Stomach (tissue), 9 donors: Measurements from ENCODE around the gene TIGD6. TPM values are rescaled to one million over a fixed set of nuclear protein-coding genes. Genes with fewer than 3 reads are reported as not detected.

Experiments
- DNase-seq, 2 donors: peaks; one replicate each; pipeline versions ENCODE4 v3.0.0 to v3.0.0-alpha.2; 2013 to 2019
- H3K27ac ChIP-seq, 5 donors: fragments of 200-600 bp in 4 of 5; sonication (generic) in 4 of 5; one replicate each; pipeline ENCODE4 v1.5.1; 2013 to 2019; ENCODE audit warnings: mild to moderate bottlenecking in 1 of 5, moderate library complexity in 1 of 5
- H3K27me3 ChIP-seq, 3 donors: fragments of 200-600 bp; sonication (generic); one replicate each; pipeline ENCODE4 v1.5.1; 2017 to 2019; ENCODE audit warnings: mixed run types in 1 of 3
- H3K36me3 ChIP-seq, 4 donors: fragments of 200-600 bp; sonication (generic); 1 replicate in 3 of 4; 2 replicates in 1 of 4; pipeline ENCODE4 v1.5.1; 2016 to 2019
- H3K4me1 ChIP-seq, 4 donors: fragments of 200-600 bp; sonication (generic); one replicate each; pipeline ENCODE4 v1.5.1; 2016 to 2019
- H3K4me3 ChIP-seq, 4 donors: fragments of 200-600 bp; sonication (generic) in 3 of 4; one replicate each; pipeline ENCODE4 v1.5.1; 2016 to 2019; ENCODE audit warnings: mild to moderate bottlenecking in 1 of 4
- H3K9me3 ChIP-seq, 4 donors: fragments of 200-600 bp; sonication (generic); one replicate each; pipeline ENCODE4 v1.5.1; 2016 to 2019
- EP300 ChIP-seq: sonication (generic); formaldehyde crosslinking; IDR thresholded peaks from one replicate; pipeline ENCODE4 v1.6.1; 2017; ENCODE audit warnings: antibody characterized with exemption
- POLR2A ChIP-seq, 4 donors: fragments of 450-650 bp; IDR thresholded peaks; one replicate each; pipeline ENCODE4 v1.6.1; 2016; ENCODE audit warnings: antibody characterized with exemption in 4 of 4, control low read depth in 2 of 4, mild to moderate bottlenecking in 1 of 4, moderate library complexity in 1 of 4
- POLR2AphosphoS5 ChIP-seq, 3 donors: sonication (generic); formaldehyde crosslinking; IDR thresholded peaks; one replicate each; pipeline ENCODE4 v1.6.1; 2016; ENCODE audit warnings: antibody characterized with exemption in 3 of 3
- WGBS, 5 donors: extraction: QIAGEN DNeasy Blood & Tissue Kit in 3 of 5; methylation state at CpG; one replicate each; pipeline versions ENCODE4 v1.1.5 to v1.1.7; 2013 to 2018; 5-methylcytosine and 5-hydroxymethylcytosine counted together
- intact Hi-C: fragments of 100-400 bp; cut with DNase I; formaldehyde crosslinking; loops from one replicate; pipeline ENCODE4 v1.15.1; 2023; ENCODE audit warnings: low total_unique reads
- polyA plus RNA-seq, 3 donors: library from polyadenylated mRNA; stranded (reverse); fragments of 200-250 nt; gene quantifications; one replicate each; pipeline ENCODE4 v1.2.3, GENCODE V29; 2013
- total RNA-seq, 5 donors: library from RNA; depleted of rRNA; stranded (reverse); fragments of >200 nt; gene quantifications; one replicate each; pipeline versions ENCODE4 v1.1.0 to v1.2.3, GENCODE V29; 2014 to 2016
- TF ChIP-seq, protein P1 (sequence below), 7 experiments: fragments of 450-650 bp in 4 of 7; fragments of 200-600 bp in 3 of 7; sonication (generic) in 3 of 7; IDR thresholded peaks; one replicate each; pipeline ENCODE4 v1.5.1; 2016 to 2019; ENCODE audit warnings: antibody characterized with exemption in 7 of 7, control low read depth in 2 of 7, mild to moderate bottlenecking in 1 of 7
- donor health status: healthy with polysubstance abuse.
- donor health status: Bipolar disorder and iron deficiency.
- donor health status: healthy.

The TIGD6 gene
- total and polyA plus RNA-seq, 8 donors, result under 0.01 to 3.3 (median 2.6) TPM; not detected in 1

DNA sequence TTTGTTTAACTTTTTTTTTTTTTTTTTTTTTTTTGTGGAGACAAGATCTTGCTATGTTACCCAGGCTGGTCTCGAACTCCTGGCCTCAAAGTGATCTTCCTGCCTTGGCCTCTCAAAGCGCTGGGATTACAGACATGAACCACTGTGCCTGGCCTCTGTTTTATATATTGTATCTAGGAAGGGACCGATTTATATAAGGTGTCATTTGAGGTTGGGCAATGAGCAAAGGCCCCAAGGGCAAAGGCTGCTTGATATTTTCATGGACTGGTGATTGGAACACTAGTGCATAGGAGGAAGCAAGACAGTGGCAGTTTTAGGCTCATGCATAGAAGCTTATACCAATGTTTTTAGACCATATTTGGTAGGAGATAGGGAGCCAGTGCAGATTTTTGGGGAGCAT is 36.7 kb downstream of the TIGD6 start:
- Histone ChIP-seq H3K27me3 (no peaks in the 10 kb centered on the region), H3K4me3 (no peak overlapping the region), H3K4me1 (peaks cover 11 to 21% (median 20%) of the 10 kb centered on the region in 4 donors), H3K36me3 (no peaks in the 10 kb centered on the region), H3K9me3 (no peaks in the 10 kb centered on the region), H3K27ac (no peak overlapping the region)
- intact Hi-C loops, result no loop called here
- no peak for TF ChIP-seq EP300
- TF ChIP-seq POLR2AphosphoS5 (IDR thresholded peaks at IDR 0.05), result no peak
- TF ChIP-seq POLR2A (IDR thresholded peaks at IDR 0.05), result no peak
- TF ChIP-seq, protein P1, sequence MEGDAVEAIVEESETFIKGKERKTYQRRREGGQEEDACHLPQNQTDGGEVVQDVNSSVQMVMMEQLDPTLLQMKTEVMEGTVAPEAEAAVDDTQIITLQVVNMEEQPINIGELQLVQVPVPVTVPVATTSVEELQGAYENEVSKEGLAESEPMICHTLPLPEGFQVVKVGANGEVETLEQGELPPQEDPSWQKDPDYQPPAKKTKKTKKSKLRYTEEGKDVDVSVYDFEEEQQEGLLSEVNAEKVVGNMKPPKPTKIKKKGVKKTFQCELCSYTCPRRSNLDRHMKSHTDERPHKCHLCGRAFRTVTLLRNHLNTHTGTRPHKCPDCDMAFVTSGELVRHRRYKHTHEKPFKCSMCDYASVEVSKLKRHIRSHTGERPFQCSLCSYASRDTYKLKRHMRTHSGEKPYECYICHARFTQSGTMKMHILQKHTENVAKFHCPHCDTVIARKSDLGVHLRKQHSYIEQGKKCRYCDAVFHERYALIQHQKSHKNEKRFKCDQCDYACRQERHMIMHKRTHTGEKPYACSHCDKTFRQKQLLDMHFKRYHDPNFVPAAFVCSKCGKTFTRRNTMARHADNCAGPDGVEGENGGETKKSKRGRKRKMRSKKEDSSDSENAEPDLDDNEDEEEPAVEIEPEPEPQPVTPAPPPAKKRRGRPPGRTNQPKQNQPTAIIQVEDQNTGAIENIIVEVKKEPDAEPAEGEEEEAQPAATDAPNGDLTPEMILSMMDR (IDR thresholded peaks at IDR 0.05), result no peak
- no peak for DNase-seq
- WGBS, 5 donors, result 86 to 100% (median 97%) methylated on average over 3 of the region's 3 CpGs

DNA sequence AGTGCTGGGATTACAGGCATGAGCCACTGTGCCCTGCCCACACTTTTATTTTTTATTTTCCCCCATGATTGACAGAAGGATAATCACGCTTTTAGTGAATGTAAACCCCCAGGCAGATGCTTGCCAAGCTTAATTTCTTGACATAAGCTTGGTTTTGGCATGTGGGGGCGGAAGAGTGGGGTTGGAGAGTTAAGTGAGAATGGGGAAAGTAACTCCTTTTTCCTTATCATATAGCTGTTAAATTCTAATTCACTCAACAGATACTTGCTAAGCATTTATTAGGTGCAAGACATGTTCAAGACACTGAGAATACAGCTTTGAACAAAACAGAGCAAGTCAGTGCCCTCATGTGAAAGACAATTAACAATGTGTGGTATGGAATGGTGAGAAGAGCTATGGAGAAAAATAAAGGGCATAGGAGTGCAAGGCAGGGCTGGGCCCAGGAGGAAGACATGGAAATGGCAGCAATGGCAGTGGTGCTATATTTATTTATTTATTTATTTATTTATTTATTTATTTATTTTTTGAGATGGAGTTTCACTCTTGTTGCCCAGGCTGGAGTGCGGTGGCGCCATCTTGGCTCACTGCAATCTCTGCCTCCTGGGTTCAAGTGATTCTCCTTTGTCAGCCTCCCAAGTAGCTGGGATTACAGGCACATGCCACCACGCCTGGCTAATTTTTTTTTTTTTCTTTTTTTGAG is 37.7 kb downstream of the TIGD6 start:
- peaks cover 11 to 21% (median 20%) of the 10 kb centered on the region in 4 donors for H3K4me1 ChIP-seq
- no peaks in the 10 kb centered on the region for H3K27me3 ChIP-seq
- H3K27ac ChIP-seq, result no peak overlapping the region
- TF ChIP-seq POLR2AphosphoS5 (IDR thresholded peaks at IDR 0.05), result no peak
- TF ChIP-seq EP300, result no peak
- TF ChIP-seq POLR2A (IDR thresholded peaks at IDR 0.05), result no peak
- TF ChIP-seq, protein P1 (IDR thresholded peaks at IDR 0.05), result no peak
- no peak overlapping the region for H3K4me3 ChIP-seq
- no peaks in the 10 kb centered on the region for H3K36me3 ChIP-seq
- no peaks in the 10 kb centered on the region for H3K9me3 ChIP-seq
- intact Hi-C loops, result no loop called here
- 90 to 94% (median 92%) methylated on average over 5 of the region's 5 CpGs for WGBS, 5 donors
- no peak for DNase-seq

DNA sequence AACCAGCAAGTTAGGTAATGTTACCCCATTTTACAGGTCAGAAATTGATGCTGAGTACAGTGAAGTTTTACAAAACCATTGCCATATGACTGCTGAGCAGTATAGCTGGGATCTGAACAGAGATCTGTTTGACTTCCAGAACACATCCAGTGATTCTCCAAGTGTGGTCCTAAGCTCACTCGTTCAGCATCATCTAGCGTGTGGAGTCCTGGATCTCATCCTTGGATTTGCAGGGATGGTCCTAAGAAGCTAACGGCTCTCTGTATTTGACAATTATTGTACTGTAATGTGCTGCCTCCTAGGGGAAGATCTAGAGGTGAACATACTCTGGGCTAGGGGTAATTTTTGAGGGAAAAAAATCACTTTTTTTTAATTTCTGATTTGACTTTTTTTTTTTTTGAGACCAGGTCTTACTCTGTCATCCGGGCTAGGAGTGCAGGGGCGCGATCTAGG is 38.5 kb downstream of the TIGD6 start:
- H3K27ac ChIP-seq, result no peak overlapping the region
- DNase-seq, result peak in 1 of 2 donors; percentile 69
- no peaks in the 10 kb centered on the region for H3K27me3 ChIP-seq
- WGBS, 5 donors, result 58 to 72% (median 68%) methylated on average over 6 of the region's 6 CpGs
- no peaks in the 10 kb centered on the region for H3K36me3 ChIP-seq
- intact Hi-C loops, result no loop called here
- H3K4me3 ChIP-seq, result no peak overlapping the region
- no peak for TF ChIP-seq POLR2AphosphoS5 (IDR thresholded peaks at IDR 0.05)
- TF ChIP-seq, protein P1 (IDR thresholded peaks at IDR 0.05), result peak in 3 of 7 experiments; percentile 15 to 23 (median 23)
- H3K9me3 ChIP-seq, result no peaks in the 10 kb centered on the region
- H3K4me1 ChIP-seq, result peaks cover 11 to 21% (median 20%) of the 10 kb centered on the region in 4 donors

DNA sequence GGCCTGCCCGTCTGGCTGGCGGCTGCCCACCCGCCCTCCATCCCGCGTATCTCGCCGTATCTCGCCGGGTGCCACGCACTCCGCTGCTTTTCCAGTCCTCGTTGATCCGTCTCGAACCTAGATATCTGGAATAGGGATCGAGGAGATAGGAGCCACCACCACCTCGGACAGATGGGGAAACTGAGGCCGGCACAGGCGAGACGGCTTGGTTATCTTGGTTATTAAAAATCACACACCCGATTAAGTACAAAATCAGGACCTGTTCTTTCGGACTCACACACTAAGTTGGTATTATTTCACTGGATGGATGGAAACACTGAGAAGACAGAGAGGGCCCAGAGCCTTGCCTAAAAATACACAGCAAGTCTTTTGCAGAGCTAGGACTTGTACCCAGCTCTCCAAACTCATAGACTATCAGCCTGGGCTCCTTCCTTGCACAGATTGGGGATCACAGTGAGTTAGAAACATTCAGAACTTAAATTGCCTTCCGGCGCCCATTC is 39.2 kb downstream of the TIGD6 start:
- Histone ChIP-seq H3K36me3 (no peaks in the 10 kb centered on the region), H3K4me1 (peaks cover 11 to 21% (median 20%) of the 10 kb centered on the region in 4 donors), H3K27ac (peak overlapping the region; percentile 80 to 95 (median 92)), H3K27me3 (no peaks in the 10 kb centered on the region), H3K9me3 (no peaks in the 10 kb centered on the region), H3K4me3 (peak overlapping the region; percentile 67 to 82 (median 80))
- TF ChIP-seq POLR2A (IDR thresholded peaks at IDR 0.05) (no peak), POLR2AphosphoS5 (IDR thresholded peaks at IDR 0.05) (no peak), EP300 (no peak)
- TF ChIP-seq, protein P1 (IDR thresholded peaks at IDR 0.05), result no peak
- no peak for DNase-seq
- intact Hi-C loops, result no loop called here
- 10 to 12% (median 11%) methylated on average over 23 of the region's 23 CpGs for WGBS, 5 donors
